Measurements from ENCODE around the gene TLCD3A. TPM values are rescaled to one million over a fixed set of nuclear protein-coding genes. Genes with fewer than 3 reads are reported as not detected.
"Not testable (repeated sequence)": the region's sequence is repeated elsewhere in the genome, so short reads cannot be mapped to it uniquely, and the experiment has no call there.

Gene TLCD3A
- total and polyA plus RNA-seq, 2 experiments from 2014 or later, result 15.7 to 21.1 TPM

DNA sequence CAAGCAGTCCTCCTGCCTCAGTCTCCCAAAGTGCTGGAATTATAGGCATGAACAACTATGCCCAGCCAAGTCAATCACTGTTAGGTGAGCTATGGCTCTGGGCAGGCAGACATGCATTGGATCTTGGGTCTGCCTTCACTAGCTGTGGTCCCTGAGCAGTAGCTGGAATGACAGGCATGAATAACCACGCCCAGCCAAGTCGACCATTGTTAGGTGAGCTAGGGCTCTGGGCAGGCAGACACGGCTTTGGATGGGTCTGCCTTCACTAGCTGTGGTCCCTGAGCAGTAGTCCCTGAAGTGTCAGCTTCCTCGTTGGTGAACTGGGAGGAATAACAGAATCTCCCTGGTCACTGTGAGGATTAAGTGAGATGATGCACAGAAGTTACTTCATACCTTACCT is 56.2 kb downstream of the TLCD3A start:
- H3K27me3 ChIP-seq, result no peaks in the 10 kb centered on the region
- no peak for DNase-seq (ENCODE audit: low spot score)
- H3K9me2 ChIP-seq (replicated peaks; ENCODE audit: insufficient read depth), result no peaks in the 10 kb centered on the region
- H3K4me2 ChIP-seq, result no peak overlapping the region
- H3K79me2 ChIP-seq, result peaks cover 35% of the 10 kb centered on the region
- 92% methylated on average over 4 of the region's 4 CpGs for WGBS (ENCODE audit: low lambda C conversion rate, missing lambda C conversion rate)
- no peak overlapping the region for H2AFZ ChIP-seq
- no peak overlapping the region for H3K27ac ChIP-seq
- H3K4me3 ChIP-seq, result no peak overlapping the region
- H3K4me1 ChIP-seq (ENCODE audit: insufficient read depth), result peaks cover under 1% of the 10 kb centered on the region
- no peaks in the 10 kb centered on the region for H4K20me1 ChIP-seq (ENCODE audit: insufficient read depth, poor library complexity, severe bottlenecking)
- H3K36me3 ChIP-seq (replicated peaks; ENCODE audit: insufficient read depth, low read depth), result no peaks in the 10 kb centered on the region
- H3K9me3 ChIP-seq (ENCODE audit: low read depth), result no peaks in the 10 kb centered on the region
- no peak for TF ChIP-seq CTCF (IDR thresholded peaks at IDR 0.05; ENCODE audit: poor library complexity)
- TF ChIP-seq EZH2 (IDR thresholded peaks at IDR 0.05; ENCODE audit: borderline replicate concordance), result no peak
- no peak for TF ChIP-seq EZH2phosphoT487 (IDR thresholded peaks at IDR 0.05; ENCODE audit: low read depth, severe bottlenecking, unreplicated experiment)

- no peaks in the 10 kb centered on the region for H3K9me3 ChIP-seq (ENCODE audit: low read depth)
- WGBS (ENCODE audit: low lambda C conversion rate, missing lambda C conversion rate), result 95% methylated on average over 14 of the region's 14 CpGs
- H3K4me3 ChIP-seq, result no peak overlapping the region
- H3K4me2 ChIP-seq, result no peak overlapping the region
- no peak for DNase-seq (ENCODE audit: low spot score)
- peaks cover 27% of the 10 kb centered on the region for H3K79me2 ChIP-seq
- no peaks in the 10 kb centered on the region for H3K27me3 ChIP-seq
- H3K36me3 ChIP-seq (replicated peaks; ENCODE audit: insufficient read depth, low read depth), result no peaks in the 10 kb centered on the region
- H3K9me2 ChIP-seq (replicated peaks; ENCODE audit: insufficient read depth), result no peaks in the 10 kb centered on the region
- no peaks in the 10 kb centered on the region for H4K20me1 ChIP-seq (ENCODE audit: insufficient read depth, poor library complexity, severe bottlenecking)
- no peaks in the 10 kb centered on the region for H3K4me1 ChIP-seq (ENCODE audit: insufficient read depth)
- H2AFZ ChIP-seq, result no peak overlapping the region
- TF ChIP-seq CTCF (IDR thresholded peaks at IDR 0.05; ENCODE audit: poor library complexity), result no peak
- no peak for TF ChIP-seq EZH2 (IDR thresholded peaks at IDR 0.05; ENCODE audit: borderline replicate concordance)
- no peak for TF ChIP-seq EZH2phosphoT487 (IDR thresholded peaks at IDR 0.05; ENCODE audit: low read depth, severe bottlenecking, unreplicated experiment)
- peak overlapping the region; percentile 27 for H3K27ac ChIP-seq
Measured at GRCh38 chr17:789160-789840, 56.9 kb downstream of the TLCD3A start.

DNA sequence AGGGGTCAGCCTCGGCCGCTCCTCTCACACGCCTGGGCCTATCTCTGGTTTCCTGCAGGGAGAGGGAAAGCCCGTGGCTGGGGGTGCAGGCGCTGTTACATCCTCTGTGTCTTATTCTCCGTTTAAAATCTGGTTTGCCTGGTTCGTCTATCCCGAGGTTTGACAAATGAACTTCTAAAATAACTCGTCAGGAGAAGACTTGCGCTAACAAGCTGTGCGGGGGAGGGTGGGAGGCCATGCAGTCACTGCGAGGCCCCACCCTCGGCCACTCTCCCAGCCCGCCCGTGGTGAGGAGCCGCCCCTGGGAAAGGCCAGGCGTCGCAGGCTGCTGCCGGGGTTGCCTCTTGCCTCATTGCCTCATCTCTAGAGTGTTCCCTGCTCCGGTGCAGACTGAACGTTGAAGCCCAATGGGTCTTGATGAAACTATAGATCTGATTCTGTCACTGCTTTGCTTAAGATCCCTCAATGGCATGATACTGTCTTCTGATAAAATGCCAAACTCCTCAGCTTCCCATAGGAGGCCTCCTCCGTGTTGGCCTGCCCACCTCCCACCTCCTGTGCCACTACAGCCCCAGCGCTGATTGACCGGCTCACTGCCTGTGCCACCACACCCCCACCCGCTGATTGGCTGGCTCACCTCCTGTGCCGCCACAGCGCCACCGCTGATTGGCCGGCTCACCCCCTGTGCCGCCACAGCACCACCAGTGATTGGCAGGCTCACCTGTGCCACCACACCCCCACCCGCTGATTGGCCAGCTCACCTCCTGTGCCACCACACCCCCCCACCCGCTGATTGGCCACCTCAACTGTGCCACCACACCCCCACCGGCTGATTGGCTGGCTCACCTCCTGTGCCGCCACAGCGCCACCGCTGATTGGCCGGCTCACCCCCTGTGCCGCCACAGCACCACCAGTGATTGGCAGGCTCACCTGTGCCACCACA is 57.8 kb downstream of the TLCD3A start:
- H3K9me3 ChIP-seq (ENCODE audit: low read depth); H3K27me3 ChIP-seq; H2AFZ ChIP-seq; DNase-seq (ENCODE audit: low spot score); H3K4me2 ChIP-seq; H3K36me3 ChIP-seq (replicated peaks; ENCODE audit: insufficient read depth, low read depth); H3K4me3 ChIP-seq; H3K9me2 ChIP-seq (replicated peaks; ENCODE audit: insufficient read depth); H4K20me1 ChIP-seq (ENCODE audit: insufficient read depth, poor library complexity, severe bottlenecking); H3K4me1 ChIP-seq (ENCODE audit: insufficient read depth): not testable (repeated sequence)
- peaks cover 18% of the 10 kb centered on the region for H3K79me2 ChIP-seq
- H3K27ac ChIP-seq, result peak overlapping the region; percentile 27
- WGBS (ENCODE audit: low lambda C conversion rate, missing lambda C conversion rate), result 88% methylated on average over 26 of the region's 38 CpGs

- WGBS (ENCODE audit: low lambda C conversion rate, missing lambda C conversion rate), result 94% methylated on average over 9 of the region's 12 CpGs
- H3K79me2 ChIP-seq, result peaks cover 11% of the 10 kb centered on the region
- not testable (repeated sequence) for H4K20me1 ChIP-seq (ENCODE audit: insufficient read depth, poor library complexity, severe bottlenecking); DNase-seq (ENCODE audit: low spot score); H3K36me3 ChIP-seq (replicated peaks; ENCODE audit: insufficient read depth, low read depth); H3K4me2 ChIP-seq; H2AFZ ChIP-seq; H3K9me2 ChIP-seq (replicated peaks; ENCODE audit: insufficient read depth); H3K27me3 ChIP-seq; H3K4me1 ChIP-seq (ENCODE audit: insufficient read depth); H3K4me3 ChIP-seq; H3K9me3 ChIP-seq (ENCODE audit: low read depth); H3K27ac ChIP-seq
Measured at GRCh38 chr17:790874-791247, 58.5 kb downstream of the TLCD3A start.

All from hepatocyte (in vitro differentiated cells).